HepG2 (cell line): ENCODE measurements around the gene DNAJC5. TPM values are rescaled to one million over a fixed set of nuclear protein-coding genes. Genes with fewer than 3 reads are reported as not detected.

Source experiments
- BCL6 ChIP-seq: IDR thresholded peaks from 2 replicates; pipeline ENCODE4 v1.6.1; 2016; ENCODE audit warnings: missing genetic modification reagents, missing compliant biosample characterization
- BRCA1 ChIP-seq: sonication (generic); formaldehyde crosslinking; IDR thresholded peaks from 2 replicates; pipeline ENCODE4 v1.4.0; 2020; ENCODE audit warnings: missing genetic modification reagents
- TRIM24 ChIP-seq: sonication (generic); formaldehyde crosslinking; IDR thresholded peaks from 2 replicates; pipeline ENCODE4 v1.8.0; 2022; ENCODE audit warnings: mild to moderate bottlenecking, missing genetic modification reagents
- ZNF446 ChIP-seq: sonication (generic); formaldehyde crosslinking; IDR thresholded peaks from 2 replicates; pipeline ENCODE4 v1.5.0; 2020; ENCODE audit warnings: mild to moderate bottlenecking, missing genetic modification reagents
- ZNF567 ChIP-seq: sonication (generic); formaldehyde crosslinking; IDR thresholded peaks from 2 replicates; pipeline ENCODE4 v1.8.1; 2023; ENCODE audit warnings: mild to moderate bottlenecking, missing genetic modification reagents, borderline replicate concordance
- ZNF691 ChIP-seq: sonication (generic); formaldehyde crosslinking; IDR thresholded peaks from 2 replicates; pipeline ENCODE4 v1.4.0; 2020; ENCODE audit warnings: missing genetic modification reagents, low read depth, mild to moderate bottlenecking, borderline replicate concordance
- microRNA counts: library from miRNA; unstranded; fragments of <30 nt; microRNA quantifications from one replicate; lab custom pipeline; 2015
- microRNA-seq: library from miRNA; unstranded; fragments of <30 nt; microRNA quantifications from one replicate; pipeline ENCODE4, GENCODE V29; 2020
- polyA plus RNA-seq, 8 experiments: library from polyadenylated mRNA; depleted of rRNA in 3 of 8; stranded (reverse) in 7 of 8; unstranded in 1 of 8; fragments of >200 nt; fragmentation: Illumina TruSeq in 4 of 8; extraction: Trizol in 4 of 8; gene quantifications; 2 replicates each; pipeline versions ENCODE4 v1.2.1 to v1.2.3, GENCODE V29; 2011 to 2016; ENCODE audit warnings: low read depth in 4 of 8, missing spikeins in 1 of 8, mixed read lengths in 1 of 8; ENCODE audit not compliant: insufficient read depth in 1 of 8
- small RNA-seq, 3 experiments: library from RNA; depleted of rRNA; stranded (forward); fragments of <200 nt; gene quantifications; one replicate each; pipeline ENCODE3, GENCODE V24; 2012; ENCODE audit warnings: low read depth in 2 of 3, low replicate concordance in 1 of 3; ENCODE audit not compliant: insufficient read length in 3 of 3, insufficient read depth in 2 of 3
- total RNA-seq, 5 experiments: library from RNA; depleted of rRNA; stranded (reverse); fragments of >200 nt; fragmentation: Illumina TruSeq; extraction: Trizol; gene quantifications; 2 replicates each; pipeline ENCODE4 v1.2.3, GENCODE V29; 2016; ENCODE audit warnings: low read depth in 1 of 5
- TF ChIP-seq, protein P1 (sequence below): sonication (generic); formaldehyde crosslinking; IDR thresholded peaks from 2 replicates; pipeline ENCODE4 v1.5.0; 2020; ENCODE audit warnings: mild to moderate bottlenecking, missing genetic modification reagents
- TF ChIP-seq, protein P2 (sequence below): sonication (generic); formaldehyde crosslinking; IDR thresholded peaks from 2 replicates; pipeline ENCODE4 v1.4.0; 2020; ENCODE audit warnings: missing genetic modification reagents

The DNAJC5 gene
- total and polyA plus RNA-seq, 2 of the 13 experiments (the other 11 are each of a cell fraction or from before 2014, with no cell fraction given), result 42.8 to 64.5 TPM

- TF ChIP-seq ZNF691 (CRISPR knock-in tag) (no peak), ZNF446 (no peak), ZNF567 (CRISPR knock-in tag) (peak; percentile 31; the same call in 1 of the 2 replicates), TRIM24 (no peak), BCL6 (CRISPR knock-in tag) (no peak), BRCA1 (no peak)
- TF ChIP-seq, protein P1, sequence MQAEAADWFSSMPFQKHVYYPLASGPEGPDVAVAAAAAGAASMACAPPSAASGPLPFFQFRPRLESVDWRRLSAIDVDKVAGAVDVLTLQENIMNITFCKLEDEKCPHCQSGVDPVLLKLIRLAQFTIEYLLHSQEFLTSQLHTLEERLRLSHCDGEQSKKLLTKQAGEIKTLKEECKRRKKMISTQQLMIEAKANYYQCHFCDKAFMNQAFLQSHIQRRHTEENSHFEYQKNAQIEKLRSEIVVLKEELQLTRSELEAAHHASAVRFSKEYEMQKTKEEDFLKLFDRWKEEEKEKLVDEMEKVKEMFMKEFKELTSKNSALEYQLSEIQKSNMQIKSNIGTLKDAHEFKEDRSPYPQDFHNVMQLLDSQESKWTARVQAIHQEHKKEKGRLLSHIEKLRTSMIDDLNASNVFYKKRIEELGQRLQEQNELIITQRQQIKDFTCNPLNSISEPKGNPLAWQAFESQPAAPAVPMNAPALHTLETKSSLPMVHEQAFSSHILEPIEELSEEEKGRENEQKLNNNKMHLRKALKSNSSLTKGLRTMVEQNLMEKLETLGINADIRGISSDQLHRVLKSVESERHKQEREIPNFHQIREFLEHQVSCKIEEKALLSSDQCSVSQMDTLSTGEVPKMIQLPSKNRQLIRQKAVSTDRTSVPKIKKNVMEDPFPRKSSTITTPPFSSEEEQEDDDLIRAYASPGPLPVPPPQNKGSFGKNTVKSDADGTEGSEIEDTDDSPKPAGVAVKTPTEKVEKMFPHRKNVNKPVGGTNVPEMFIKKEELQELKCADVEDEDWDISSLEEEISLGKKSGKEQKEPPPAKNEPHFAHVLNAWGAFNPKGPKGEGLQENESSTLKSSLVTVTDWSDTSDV (CRISPR knock-in tag), result no peak
- TF ChIP-seq, protein P2, sequence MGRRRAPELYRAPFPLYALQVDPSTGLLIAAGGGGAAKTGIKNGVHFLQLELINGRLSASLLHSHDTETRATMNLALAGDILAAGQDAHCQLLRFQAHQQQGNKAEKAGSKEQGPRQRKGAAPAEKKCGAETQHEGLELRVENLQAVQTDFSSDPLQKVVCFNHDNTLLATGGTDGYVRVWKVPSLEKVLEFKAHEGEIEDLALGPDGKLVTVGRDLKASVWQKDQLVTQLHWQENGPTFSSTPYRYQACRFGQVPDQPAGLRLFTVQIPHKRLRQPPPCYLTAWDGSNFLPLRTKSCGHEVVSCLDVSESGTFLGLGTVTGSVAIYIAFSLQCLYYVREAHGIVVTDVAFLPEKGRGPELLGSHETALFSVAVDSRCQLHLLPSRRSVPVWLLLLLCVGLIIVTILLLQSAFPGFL (CRISPR knock-in tag), result no peak
These were observed 88.0 kb downstream of the DNAJC5 start (continued) for GRCh38 chr20:63982937-63983336.

MicroRNAs within 50 kb of the gene (microRNA counts, 767-probe panel; counts per million panel counts)
- microRNA hsa-miR-1914-5p (lab: Ali Mortazavi, UCI) (not detected), microRNA hsa-miR-647 (lab: Ali Mortazavi, UCI) (not detected), microRNA hsa-miR-941 (lab: Ali Mortazavi, UCI) (not detected)

Small RNAs within 50 kb of the gene (microRNA-seq; reads per million reads assigned to microRNA genes)
- gene MIR1914 (7.5 reads per million, percentile 41 among the genes with 10 or more reads in this experiment), gene MIR647 (not detected), gene MIR941-1 (not detected), gene MIR941-2 (not detected), gene MIR941-3 (not detected), gene MIR941-4 (not detected), gene MIR941-5 (not detected)

Small RNAs within 50 kb of the gene (small RNA-seq; reads per million reads assigned to genes)
- gene MIR647 (0 reads per million in 3 experiments), gene MIR941-2 (0 reads per million in 3 experiments), gene MIR941-4 (0 reads per million in 3 experiments), gene MIR941-5 (0 reads per million in 3 experiments), gene RNU1-134P (2.3 to 616 (median 40.7) reads per million in 3 experiments)

Other genes with a start within 250 kb of the DNAJC5 start
- 28.1 and 48.3 TPM in 2 replicates for gene STMN3, start 241.7 kb upstream of the DNAJC5 start, total RNA-seq (2016; rRNA removed; fragmentation: Illumina TruSeq; extraction: Trizol)
- gene STMN3, start 241.7 kb upstream of the DNAJC5 start, polyA plus RNA-seq (2011; rRNA removed), result 21.0 and 28.5 TPM in 2 replicates
- gene RTEL1, start 236.8 kb upstream of the DNAJC5 start, total RNA-seq (2016; rRNA removed; fragmentation: Illumina TruSeq; extraction: Trizol), result 10.9 and 21.8 TPM in 2 replicates
- gene RTEL1, start 236.8 kb upstream of the DNAJC5 start, polyA plus RNA-seq (2011; rRNA removed), result 29.5 and 36.4 TPM in 2 replicates
- not detected in 2 replicates for gene TNFRSF6B, start 198.5 kb upstream of the DNAJC5 start, total RNA-seq (2016; rRNA removed; fragmentation: Illumina TruSeq; extraction: Trizol)
- gene TNFRSF6B, start 198.5 kb upstream of the DNAJC5 start, polyA plus RNA-seq (2011; rRNA removed), result 0.24 and 0.86 TPM in 2 replicates
- gene ARFRP1, start 187.2 kb upstream of the DNAJC5 start, total RNA-seq (2016; rRNA removed; fragmentation: Illumina TruSeq; extraction: Trizol), result 33.7 and 51.1 TPM in 2 replicates
- 32.0 and 42.8 TPM in 2 replicates for gene ARFRP1, start 187.2 kb upstream of the DNAJC5 start, polyA plus RNA-seq (2011; rRNA removed)
- 40.2 and 41.9 TPM in 2 replicates for gene ZGPAT, start 187.1 kb upstream of the DNAJC5 start, total RNA-seq (2016; rRNA removed; fragmentation: Illumina TruSeq; extraction: Trizol)
- gene ZGPAT, start 187.1 kb upstream of the DNAJC5 start, polyA plus RNA-seq (2011; rRNA removed), result 23.0 and 32.8 TPM in 2 replicates
- gene LIME1, start 158.5 kb upstream of the DNAJC5 start, total RNA-seq (2016; rRNA removed; fragmentation: Illumina TruSeq; extraction: Trizol), result 51.5 and 61.5 TPM in 2 replicates
- gene LIME1, start 158.5 kb upstream of the DNAJC5 start, polyA plus RNA-seq (2011; rRNA removed), result 13.0 and 23.5 TPM in 2 replicates
- gene SLC2A4RG, start 155.3 kb upstream of the DNAJC5 start, total RNA-seq (2016; rRNA removed; fragmentation: Illumina TruSeq; extraction: Trizol), result 47.4 and 91.4 TPM in 2 replicates
- 95.9 and 105 TPM in 2 replicates for gene SLC2A4RG, start 155.3 kb upstream of the DNAJC5 start, polyA plus RNA-seq (2011; rRNA removed)
- 10.9 and 13.5 TPM in 2 replicates for gene ZBTB46, start 63.9 kb upstream of the DNAJC5 start, total RNA-seq (2016; rRNA removed; fragmentation: Illumina TruSeq; extraction: Trizol)
- 1.6 and 2.7 TPM in 2 replicates for gene ZBTB46, start 63.9 kb upstream of the DNAJC5 start, polyA plus RNA-seq (2011; rRNA removed)
- not detected in 2 replicates for gene ABHD16B, start 33.6 kb upstream of the DNAJC5 start, total RNA-seq (2016; rRNA removed; fragmentation: Illumina TruSeq; extraction: Trizol)
- gene ABHD16B, start 33.6 kb upstream of the DNAJC5 start, polyA plus RNA-seq (2011; rRNA removed), result not detected in 2 replicates
- gene TPD52L2, start 29.9 kb upstream of the DNAJC5 start, total RNA-seq (2016; rRNA removed; fragmentation: Illumina TruSeq; extraction: Trizol), result 156 and 187 TPM in 2 replicates
- gene TPD52L2, start 29.9 kb upstream of the DNAJC5 start, polyA plus RNA-seq (2011; rRNA removed), result 184 and 198 TPM in 2 replicates
- gene UCKL1, start 61.3 kb downstream of the DNAJC5 start, total RNA-seq (2016; rRNA removed; fragmentation: Illumina TruSeq; extraction: Trizol), result 48.0 and 50.2 TPM in 2 replicates
- 126 and 168 TPM in 2 replicates for gene UCKL1, start 61.3 kb downstream of the DNAJC5 start, polyA plus RNA-seq (2011; rRNA removed)
- 22.0 and 30.6 TPM in 2 replicates for gene ZNF512B, start 74.8 kb downstream of the DNAJC5 start, total RNA-seq (2016; rRNA removed; fragmentation: Illumina TruSeq; extraction: Trizol)
- gene ZNF512B, start 74.8 kb downstream of the DNAJC5 start, polyA plus RNA-seq (2011; rRNA removed), result 11.5 and 16.4 TPM in 2 replicates
- gene SAMD10, start 84.5 kb downstream of the DNAJC5 start, total RNA-seq (2016; rRNA removed; fragmentation: Illumina TruSeq; extraction: Trizol), result 5.1 and 6.1 TPM in 2 replicates
- gene SAMD10, start 84.5 kb downstream of the DNAJC5 start, polyA plus RNA-seq (2011; rRNA removed), result 11.0 and 11.8 TPM in 2 replicates
- 101 and 127 TPM in 2 replicates for gene PRPF6, start 86.0 kb downstream of the DNAJC5 start, total RNA-seq (2016; rRNA removed; fragmentation: Illumina TruSeq; extraction: Trizol)
- gene PRPF6, start 86.0 kb downstream of the DNAJC5 start, polyA plus RNA-seq (2011; rRNA removed), result 63.7 and 65.3 TPM in 2 replicates
- 36.8 and 80.0 TPM in 2 replicates for gene C20orf204, start 141.1 kb downstream of the DNAJC5 start, total RNA-seq (2016; rRNA removed; fragmentation: Illumina TruSeq; extraction: Trizol)
- gene C20orf204, start 141.1 kb downstream of the DNAJC5 start, polyA plus RNA-seq (2011; rRNA removed), result 22.1 and 27.2 TPM in 2 replicates
- gene SOX18, start 154.5 kb downstream of the DNAJC5 start, total RNA-seq (2016; rRNA removed; fragmentation: Illumina TruSeq; extraction: Trizol), result 1.3 and 1.9 TPM in 2 replicates
- 1.6 and 2.0 TPM in 2 replicates for gene SOX18, start 154.5 kb downstream of the DNAJC5 start, polyA plus RNA-seq (2011; rRNA removed)
- 25.9 and 33.7 TPM in 2 replicates for gene TCEA2, start 168.1 kb downstream of the DNAJC5 start, total RNA-seq (2016; rRNA removed; fragmentation: Illumina TruSeq; extraction: Trizol)
- 28.1 and 36.8 TPM in 2 replicates for gene TCEA2, start 168.1 kb downstream of the DNAJC5 start, polyA plus RNA-seq (2011; rRNA removed)
- 10.2 and 10.7 TPM in 2 replicates for gene RGS19, start 184.4 kb downstream of the DNAJC5 start, total RNA-seq (2016; rRNA removed; fragmentation: Illumina TruSeq; extraction: Trizol)
- gene RGS19, start 184.4 kb downstream of the DNAJC5 start, polyA plus RNA-seq (2011; rRNA removed), result 11.9 and 14.7 TPM in 2 replicates
- gene OPRL1, start 185.0 kb downstream of the DNAJC5 start, total RNA-seq (2016; rRNA removed; fragmentation: Illumina TruSeq; extraction: Trizol), result 0.27 and 0.35 TPM in 2 replicates
- gene OPRL1, start 185.0 kb downstream of the DNAJC5 start, polyA plus RNA-seq (2011; rRNA removed), result 0.71 and 0.77 TPM in 2 replicates
- not detected in 2 replicates for gene LKAAEAR1, start 189.3 kb downstream of the DNAJC5 start, total RNA-seq (2016; rRNA removed; fragmentation: Illumina TruSeq; extraction: Trizol)
- gene LKAAEAR1, start 189.3 kb downstream of the DNAJC5 start, polyA plus RNA-seq (2011; rRNA removed), result not detected in 2 replicates
- not detected in 2 replicates for gene NPBWR2, start 212.4 kb downstream of the DNAJC5 start, total RNA-seq (2016; rRNA removed; fragmentation: Illumina TruSeq; extraction: Trizol)
- gene NPBWR2, start 212.4 kb downstream of the DNAJC5 start, polyA plus RNA-seq (2011; rRNA removed), result not detected in 2 replicates